ENCODE measurements around the gene STRIP2. TPM values are rescaled to one million over a fixed set of nuclear protein-coding genes. Genes with fewer than 3 reads are reported as not detected.
A peak's percentile ranks its signal among the peaks of the same experiment; 100 is the strongest.
"Not testable (repeated sequence)": the region's sequence is repeated elsewhere in the genome, so short reads cannot be mapped to it uniquely, and the experiment has no call there.

Gene STRIP2
- total RNA-seq, 1 donor from 2014 or later: 73.5 TPM

GRCh38 chr7:129446925-129447324 is 12.7 kb downstream of the STRIP2 start:
- H3K4me1 Mint-ChIP-seq (ENCODE audit: low read depth): peaks cover 15% of the 10 kb centered on the region
- peaks cover 91% of the 10 kb centered on the region for H3K36me3 Mint-ChIP-seq (ENCODE audit: low read depth)
- H3K27me3 Mint-ChIP-seq (ENCODE audit: low read depth); H3K4me3 Mint-ChIP-seq (ENCODE audit: low read depth); H3K27ac Mint-ChIP-seq; DNase-seq (ENCODE audit: low spot score); intact Hi-C loops (cut with micrococcal nuclease): not testable (repeated sequence)
- H3K9me3 Mint-ChIP-seq: peaks cover 12% of the 10 kb centered on the region

GRCh38 chr7:129447445-129447844 is 13.2 kb downstream of the STRIP2 start:
- Mint-ChIP-seq H3K9me3 (peaks cover 12% of the 10 kb centered on the region), H3K36me3 (ENCODE audit: low read depth) (peaks cover 97% of the 10 kb centered on the region), H3K4me1 (ENCODE audit: low read depth) (peaks cover 15% of the 10 kb centered on the region)
- H3K27ac Mint-ChIP-seq; DNase-seq (ENCODE audit: low spot score); H3K4me3 Mint-ChIP-seq (ENCODE audit: low read depth); H3K27me3 Mint-ChIP-seq (ENCODE audit: low read depth); intact Hi-C loops (cut with micrococcal nuclease): not testable (repeated sequence)

- peaks cover 97% of the 10 kb centered on the region for H3K36me3 Mint-ChIP-seq (ENCODE audit: low read depth)
- H3K27me3 Mint-ChIP-seq (ENCODE audit: low read depth); H3K4me3 Mint-ChIP-seq (ENCODE audit: low read depth); DNase-seq (ENCODE audit: low spot score); H3K27ac Mint-ChIP-seq; intact Hi-C loops (cut with micrococcal nuclease): not testable (repeated sequence)
- peaks cover 11% of the 10 kb centered on the region for H3K4me1 Mint-ChIP-seq (ENCODE audit: low read depth)
- H3K9me3 Mint-ChIP-seq: peaks cover 12% of the 10 kb centered on the region
Observed at GRCh38 chr7:129448608-129449007, 14.4 kb downstream of the STRIP2 start.

GRCh38 chr7:129450295-129450694 is 16.1 kb downstream of the STRIP2 start:
- no peak for DNase-seq (ENCODE audit: low spot score)
- intact Hi-C loops (cut with micrococcal nuclease): no loop called here
- H3K36me3 Mint-ChIP-seq (ENCODE audit: low read depth): peaks cover 95% of the 10 kb centered on the region
- peaks cover 12% of the 10 kb centered on the region for H3K9me3 Mint-ChIP-seq
- H3K27ac Mint-ChIP-seq: peak overlapping the region; percentile 68
- H3K4me1 Mint-ChIP-seq (ENCODE audit: low read depth): peaks cover 8% of the 10 kb centered on the region
- H3K27me3 Mint-ChIP-seq (ENCODE audit: low read depth): no peaks in the 10 kb centered on the region
- H3K4me3 Mint-ChIP-seq (ENCODE audit: low read depth): no peak overlapping the region

- H3K27me3 Mint-ChIP-seq (ENCODE audit: low read depth): no peaks in the 10 kb centered on the region
- peaks cover 12% of the 10 kb centered on the region for H3K9me3 Mint-ChIP-seq
- H3K4me1 Mint-ChIP-seq (ENCODE audit: low read depth): peaks cover 8% of the 10 kb centered on the region
- no peak overlapping the region for H3K4me3 Mint-ChIP-seq (ENCODE audit: low read depth)
- intact Hi-C loops (cut with micrococcal nuclease): no loop called here
- H3K27ac Mint-ChIP-seq: no peak overlapping the region
- DNase-seq (ENCODE audit: low spot score): no peak
- H3K36me3 Mint-ChIP-seq (ENCODE audit: low read depth): peaks cover 81% of the 10 kb centered on the region
Observed at GRCh38 chr7:129452589-129453231, 18.5 kb downstream of the STRIP2 start.

GRCh38 chr7:129453510-129454248 is 19.4 kb downstream of the STRIP2 start:
- H3K4me1 Mint-ChIP-seq (ENCODE audit: low read depth): peaks cover 8% of the 10 kb centered on the region
- intact Hi-C loops (cut with micrococcal nuclease): no loop called here
- H3K9me3 Mint-ChIP-seq: peaks cover 6% of the 10 kb centered on the region
- H3K4me3 Mint-ChIP-seq (ENCODE audit: low read depth): no peak overlapping the region
- H3K27me3 Mint-ChIP-seq (ENCODE audit: low read depth): no peaks in the 10 kb centered on the region
- peaks cover 77% of the 10 kb centered on the region for H3K36me3 Mint-ChIP-seq (ENCODE audit: low read depth)
- DNase-seq (ENCODE audit: low spot score): no peak
- no peak overlapping the region for H3K27ac Mint-ChIP-seq

GRCh38 chr7:129454249-129454551 is 20.0 kb downstream of the STRIP2 start:
- H3K4me1 Mint-ChIP-seq (ENCODE audit: low read depth): peaks cover 8% of the 10 kb centered on the region
- intact Hi-C loops (cut with micrococcal nuclease): no loop called here
- DNase-seq (ENCODE audit: low spot score): no peak
- H3K27me3 Mint-ChIP-seq (ENCODE audit: low read depth): no peaks in the 10 kb centered on the region
- H3K36me3 Mint-ChIP-seq (ENCODE audit: low read depth): peaks cover 72% of the 10 kb centered on the region
- no peak overlapping the region for H3K27ac Mint-ChIP-seq
- no peak overlapping the region for H3K4me3 Mint-ChIP-seq (ENCODE audit: low read depth)
- H3K9me3 Mint-ChIP-seq: peaks cover under 1% of the 10 kb centered on the region

- Mint-ChIP-seq H3K4me3 (ENCODE audit: low read depth) (no peak overlapping the region), H3K9me3 (no peaks in the 10 kb centered on the region), H3K4me1 (ENCODE audit: low read depth) (peaks cover 3% of the 10 kb centered on the region), H3K27ac (no peak overlapping the region), H3K27me3 (ENCODE audit: low read depth) (no peaks in the 10 kb centered on the region), H3K36me3 (ENCODE audit: low read depth) (peaks cover 53% of the 10 kb centered on the region)
- intact Hi-C loops (cut with micrococcal nuclease): no loop called here
- no peak for DNase-seq (ENCODE audit: low spot score)
Observed at GRCh38 chr7:129456421-129456820, 22.2 kb downstream of the STRIP2 start.

GRCh38 chr7:129457101-129457500 is 22.9 kb downstream of the STRIP2 start:
- Mint-ChIP-seq H3K4me1 (ENCODE audit: low read depth) (peaks cover 3% of the 10 kb centered on the region), H3K9me3 (no peaks in the 10 kb centered on the region), H3K36me3 (ENCODE audit: low read depth) (peaks cover 46% of the 10 kb centered on the region), H3K27me3 (ENCODE audit: low read depth) (no peaks in the 10 kb centered on the region), H3K27ac (no peak overlapping the region), H3K4me3 (ENCODE audit: low read depth) (no peak overlapping the region)
- DNase-seq (ENCODE audit: low spot score): no peak
- intact Hi-C loops (cut with micrococcal nuclease): no loop called here

- intact Hi-C loops (cut with micrococcal nuclease): no loop called here
- Mint-ChIP-seq H3K27me3 (ENCODE audit: low read depth) (no peaks in the 10 kb centered on the region), H3K36me3 (ENCODE audit: low read depth) (peaks cover 37% of the 10 kb centered on the region), H3K9me3 (no peaks in the 10 kb centered on the region), H3K27ac (no peak overlapping the region), H3K4me1 (ENCODE audit: low read depth) (no peaks in the 10 kb centered on the region), H3K4me3 (ENCODE audit: low read depth) (no peak overlapping the region)
- DNase-seq (ENCODE audit: low spot score): no peak
Observed at GRCh38 chr7:129458171-129458570, 23.9 kb downstream of the STRIP2 start.

- Mint-ChIP-seq H3K36me3 (ENCODE audit: low read depth) (peaks cover 35% of the 10 kb centered on the region), H3K4me1 (ENCODE audit: low read depth) (no peaks in the 10 kb centered on the region), H3K27ac (no peak overlapping the region), H3K4me3 (ENCODE audit: low read depth) (no peak overlapping the region), H3K9me3 (no peaks in the 10 kb centered on the region), H3K27me3 (ENCODE audit: low read depth) (no peaks in the 10 kb centered on the region)
- intact Hi-C loops (cut with micrococcal nuclease): no loop called here
- no peak for DNase-seq (ENCODE audit: low spot score)
Observed at GRCh38 chr7:129461809-129462208, 27.6 kb downstream of the STRIP2 start.

- Mint-ChIP-seq H3K4me3 (ENCODE audit: low read depth) (no peak overlapping the region), H3K36me3 (ENCODE audit: low read depth) (peaks cover 41% of the 10 kb centered on the region), H3K4me1 (ENCODE audit: low read depth) (no peaks in the 10 kb centered on the region), H3K9me3 (no peaks in the 10 kb centered on the region), H3K27ac (no peak overlapping the region), H3K27me3 (ENCODE audit: low read depth) (no peaks in the 10 kb centered on the region)
- intact Hi-C loops (cut with micrococcal nuclease): no loop called here
- DNase-seq (ENCODE audit: low spot score): no peak
Observed at GRCh38 chr7:129462420-129462819, 28.2 kb downstream of the STRIP2 start.

GRCh38 chr7:129464194-129464593 is 30.0 kb downstream of the STRIP2 start:
- Mint-ChIP-seq H3K4me3 (ENCODE audit: low read depth) (no peak overlapping the region), H3K27me3 (ENCODE audit: low read depth) (no peaks in the 10 kb centered on the region), H3K4me1 (ENCODE audit: low read depth) (no peaks in the 10 kb centered on the region), H3K27ac (no peak overlapping the region), H3K36me3 (ENCODE audit: low read depth) (peaks cover 47% of the 10 kb centered on the region), H3K9me3 (no peaks in the 10 kb centered on the region)
- intact Hi-C loops (cut with micrococcal nuclease): no loop called here
- DNase-seq (ENCODE audit: low spot score): no peak
